ENCODE measurements around the gene NRIP1.
A peak's percentile ranks its signal among the peaks of the same experiment; 100 is the strongest.

Gene NRIP1

GRCh38 chr21:15011967-15012366 is 52.8 kb downstream of the NRIP1 start:
- Mint-ChIP-seq H3K4me1 (peaks cover 14% of the 10 kb centered on the region), H3K9me3 (peaks cover 3% of the 10 kb centered on the region)
- ATAC-seq, result no peak

GRCh38 chr21:15010645-15011044 is 54.2 kb downstream of the NRIP1 start:
- ATAC-seq (no peak), DNase-seq (ENCODE audit: low spot score in 2 of 2) (no peak)
- Mint-ChIP-seq H3K9me3 (peaks cover 6% of the 10 kb centered on the region), H3K27ac (no peak overlapping the region), H3K4me3 (no peak overlapping the region), H3K4me1 (peaks cover 18% of the 10 kb centered on the region), H3K36me3 (no peaks in the 10 kb centered on the region)

More at GRCh38 chr21:15011967-15012366, 52.8 kb downstream of the NRIP1 start:
- no peaks in the 10 kb centered on the region for H3K36me3 Mint-ChIP-seq
- DNase-seq (ENCODE audit: low spot score in 2 of 2), result no peak
- H3K27ac Mint-ChIP-seq, result no peak overlapping the region
- no peak overlapping the region for H3K4me3 Mint-ChIP-seq

- no peak for DNase-seq (ENCODE audit: low spot score in 2 of 2)
- Mint-ChIP-seq H3K27ac (no peak overlapping the region), H3K4me3 (no peak overlapping the region), H3K9me3 (peaks cover 6% of the 10 kb centered on the region), H3K4me1 (peaks cover 23% of the 10 kb centered on the region), H3K36me3 (no peaks in the 10 kb centered on the region)
- ATAC-seq, result no peak
These were observed 54.9 kb downstream of the NRIP1 start for GRCh38 chr21:15009837-15010363.

GRCh38 chr21:15007716-15008296 is 57.0 kb downstream of the NRIP1 start:
- Mint-ChIP-seq H3K27ac (peak overlapping the region; percentile 33), H3K36me3 (no peaks in the 10 kb centered on the region), H3K9me3 (peaks cover 6% of the 10 kb centered on the region), H3K4me3 (no peak overlapping the region), H3K4me1 (peaks cover 37% of the 10 kb centered on the region)
- ATAC-seq (no peak), DNase-seq (ENCODE audit: low spot score in 2 of 2) (no peak)

- DNase-seq (ENCODE audit: low spot score in 2 of 2), result no peak
- peak overlapping the region; percentile 53 for H3K27ac Mint-ChIP-seq
- H3K4me3 Mint-ChIP-seq, result no peak overlapping the region
- peaks cover 45% of the 10 kb centered on the region for H3K4me1 Mint-ChIP-seq
- no peaks in the 10 kb centered on the region for H3K36me3 Mint-ChIP-seq
- peaks cover 6% of the 10 kb centered on the region for H3K9me3 Mint-ChIP-seq
- ATAC-seq, result peak; percentile 34
These were observed 58.1 kb downstream of the NRIP1 start for GRCh38 chr21:15006594-15007230.

- no peaks in the 10 kb centered on the region for H3K36me3 Mint-ChIP-seq
- peaks cover 6% of the 10 kb centered on the region for H3K9me3 Mint-ChIP-seq
- H3K4me3 Mint-ChIP-seq, result peak overlapping the region; percentile 42
- ATAC-seq, result peak; percentile 63
- H3K4me1 Mint-ChIP-seq, result peaks cover 46% of the 10 kb centered on the region
- DNase-seq (ENCODE audit: low spot score in 2 of 2), result no peak
- H3K27ac Mint-ChIP-seq, result peak overlapping the region; percentile 74
These were observed 59.4 kb downstream of the NRIP1 start for GRCh38 chr21:15005391-15005790.

- H3K4me3 Mint-ChIP-seq, result peak overlapping the region; percentile 42
- ATAC-seq, result no peak
- DNase-seq (ENCODE audit: low spot score in 2 of 2), result no peak
- peaks cover 49% of the 10 kb centered on the region for H3K4me1 Mint-ChIP-seq
- peaks cover 6% of the 10 kb centered on the region for H3K9me3 Mint-ChIP-seq
- no peaks in the 10 kb centered on the region for H3K36me3 Mint-ChIP-seq
- H3K27ac Mint-ChIP-seq, result peak overlapping the region; percentile 74
These were observed 60.0 kb downstream of the NRIP1 start for GRCh38 chr21:15004721-15005370.

- peaks cover 6% of the 10 kb centered on the region for H3K9me3 Mint-ChIP-seq
- H3K4me3 Mint-ChIP-seq, result peak overlapping the region; percentile 22
- no peak for DNase-seq (ENCODE audit: low spot score in 2 of 2)
- no peak overlapping the region for H3K27ac Mint-ChIP-seq
- H3K36me3 Mint-ChIP-seq, result no peaks in the 10 kb centered on the region
- peaks cover 52% of the 10 kb centered on the region for H3K4me1 Mint-ChIP-seq
- ATAC-seq, result peak; percentile 55
These were observed 61.2 kb downstream of the NRIP1 start for GRCh38 chr21:15003463-15004135.

GRCh38 chr21:15001857-15002606 is 62.8 kb downstream of the NRIP1 start:
- H3K36me3 Mint-ChIP-seq, result no peaks in the 10 kb centered on the region
- peak overlapping the region; percentile 31 for H3K4me3 Mint-ChIP-seq
- H3K4me1 Mint-ChIP-seq, result peaks cover 44% of the 10 kb centered on the region
- DNase-seq (ENCODE audit: low spot score in 2 of 2) (no peak), ATAC-seq (peak; percentile 76)
- H3K9me3 Mint-ChIP-seq, result peaks cover 2% of the 10 kb centered on the region
- peak overlapping the region; percentile 33 for H3K27ac Mint-ChIP-seq

GRCh38 chr21:15001113-15001512 is 63.7 kb downstream of the NRIP1 start:
- H3K4me1 Mint-ChIP-seq, result peaks cover 35% of the 10 kb centered on the region
- H3K27ac Mint-ChIP-seq, result no peak overlapping the region
- no peaks in the 10 kb centered on the region for H3K9me3 Mint-ChIP-seq
- no peak overlapping the region for H3K4me3 Mint-ChIP-seq
- no peak for ATAC-seq
- no peaks in the 10 kb centered on the region for H3K36me3 Mint-ChIP-seq
- DNase-seq (ENCODE audit: low spot score in 2 of 2), result no peak

- no peak overlapping the region for H3K4me3 Mint-ChIP-seq
- no peaks in the 10 kb centered on the region for H3K9me3 Mint-ChIP-seq
- DNase-seq (ENCODE audit: low spot score in 2 of 2) (no peak), ATAC-seq (no peak)
- no peak overlapping the region for H3K27ac Mint-ChIP-seq
- H3K36me3 Mint-ChIP-seq, result no peaks in the 10 kb centered on the region
- peaks cover 29% of the 10 kb centered on the region for H3K4me1 Mint-ChIP-seq
These were observed 64.7 kb downstream of the NRIP1 start for GRCh38 chr21:15000081-15000480.

- Mint-ChIP-seq H3K9me3 (no peaks in the 10 kb centered on the region), H3K27ac (no peak overlapping the region)
These were observed 66.0 kb downstream of the NRIP1 start for GRCh38 chr21:14998784-14999183.

GRCh38 chr21:14998336-14998735 is 66.5 kb downstream of the NRIP1 start:
- DNase-seq (ENCODE audit: low spot score in 2 of 2) (no peak), ATAC-seq (no peak)
- Mint-ChIP-seq H3K27ac (no peak overlapping the region), H3K9me3 (no peaks in the 10 kb centered on the region), H3K4me3 (no peak overlapping the region), H3K36me3 (peaks cover 3% of the 10 kb centered on the region), H3K4me1 (peaks cover 17% of the 10 kb centered on the region)

More at GRCh38 chr21:14998784-14999183, 66.0 kb downstream of the NRIP1 start:
- Mint-ChIP-seq H3K4me1 (peaks cover 21% of the 10 kb centered on the region), H3K4me3 (no peak overlapping the region), H3K36me3 (no peaks in the 10 kb centered on the region)
- ATAC-seq (no peak), DNase-seq (ENCODE audit: low spot score in 2 of 2) (no peak)

- Mint-ChIP-seq H3K4me3 (no peak overlapping the region), H3K4me1 (peaks cover 6% of the 10 kb centered on the region), H3K36me3 (peaks cover 6% of the 10 kb centered on the region), H3K9me3 (no peaks in the 10 kb centered on the region), H3K27ac (no peak overlapping the region)
- ATAC-seq (no peak), DNase-seq (ENCODE audit: low spot score in 2 of 2) (no peak)
These were observed 68.9 kb downstream of the NRIP1 start for GRCh38 chr21:14995695-14996490.
